ENCODE measurements around the gene AQP11. TPM values are rescaled to one million over a fixed set of nuclear protein-coding genes. Genes with fewer than 3 reads are reported as not detected.

The AQP11 gene
- total RNA-seq, 1 donor from 2014 or later: 0.61 TPM

DNA sequence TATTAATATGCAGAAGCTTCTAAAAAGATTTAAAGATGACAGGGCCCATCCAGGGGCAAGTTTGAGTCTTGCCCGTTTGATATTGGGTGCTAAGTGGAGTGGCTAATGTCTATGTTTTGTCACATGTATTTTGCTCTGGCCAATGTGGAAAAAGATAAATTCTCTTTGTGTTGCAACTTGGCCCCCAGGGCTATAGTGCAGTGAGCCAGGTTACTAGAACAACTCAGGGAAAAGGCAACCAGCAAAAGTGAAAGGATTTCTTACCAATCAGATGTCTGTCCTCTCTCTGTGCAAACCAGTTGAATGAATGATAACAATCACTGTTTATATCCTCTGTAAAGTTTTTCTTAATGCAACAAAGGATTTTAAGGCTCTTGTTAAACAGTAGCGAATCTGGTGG is 52.5 kb downstream of the AQP11 start:
- no peak for DNase-seq
- Histone ChIP-seq H3K27me3 (no peaks in the 10 kb centered on the region), H3K27ac (no peak overlapping the region), H3K4me3 (no peak overlapping the region), H3K36me3 (no peaks in the 10 kb centered on the region), H3K4me1 (no peaks in the 10 kb centered on the region), H3K9me3 (no peaks in the 10 kb centered on the region)
- intact Hi-C loops (cut with DNase I): no loop called here
- TF ChIP-seq CTCF (IDR thresholded peaks at IDR 0.05): no peak
- ATAC-seq: no peak

- no peaks in the 10 kb centered on the region for H3K36me3 ChIP-seq
- ATAC-seq: no peak
Measured at GRCh38 chr11:77644887-77645286, 55.1 kb downstream of the AQP11 start.

GRCh38 chr11:77647654-77648305 is 58.0 kb downstream of the AQP11 start:
- intact Hi-C loops (cut with DNase I): no loop called here
- no peak for ATAC-seq
- H3K4me1 ChIP-seq: no peaks in the 10 kb centered on the region
- TF ChIP-seq CTCF (IDR thresholded peaks at IDR 0.05): no peak
- H3K36me3 ChIP-seq: no peaks in the 10 kb centered on the region
- no peak overlapping the region for H3K27ac ChIP-seq
- no peak overlapping the region for H3K4me3 ChIP-seq
- no peak for DNase-seq
- H3K9me3 ChIP-seq: no peaks in the 10 kb centered on the region
- no peaks in the 10 kb centered on the region for H3K27me3 ChIP-seq

More at GRCh38 chr11:77644887-77645286, 55.1 kb downstream of the AQP11 start:
- no peak for DNase-seq
- no peak for TF ChIP-seq CTCF (IDR thresholded peaks at IDR 0.05)
- no peak overlapping the region for H3K4me3 ChIP-seq
- no peaks in the 10 kb centered on the region for H3K4me1 ChIP-seq
- H3K9me3 ChIP-seq: no peaks in the 10 kb centered on the region
- no peaks in the 10 kb centered on the region for H3K27me3 ChIP-seq
- H3K27ac ChIP-seq: no peak overlapping the region
- intact Hi-C loops (cut with DNase I): no loop called here

- no peaks in the 10 kb centered on the region for H3K4me1 ChIP-seq
- intact Hi-C loops (cut with DNase I): no loop called here
- H3K9me3 ChIP-seq: no peaks in the 10 kb centered on the region
- DNase-seq (no peak), ATAC-seq (no peak)
- H3K27me3 ChIP-seq: no peaks in the 10 kb centered on the region
- H3K4me3 ChIP-seq: no peak overlapping the region
- H3K27ac ChIP-seq: no peak overlapping the region
- H3K36me3 ChIP-seq: no peaks in the 10 kb centered on the region
- no peak for TF ChIP-seq CTCF (IDR thresholded peaks at IDR 0.05)
Measured at GRCh38 chr11:77650123-77650522, 60.4 kb downstream of the AQP11 start.

GRCh38 chr11:77654770-77655434 is 65.1 kb downstream of the AQP11 start:
- Histone ChIP-seq H3K36me3 (no peaks in the 10 kb centered on the region), H3K27ac (no peak overlapping the region), H3K27me3 (no peaks in the 10 kb centered on the region), H3K4me3 (no peak overlapping the region), H3K9me3 (no peaks in the 10 kb centered on the region), H3K4me1 (no peaks in the 10 kb centered on the region)
- intact Hi-C loops (cut with DNase I): no loop called here
- TF ChIP-seq CTCF (IDR thresholded peaks at IDR 0.05): no peak
- ATAC-seq (no peak), DNase-seq (no peak)

Measured in upper lobe of right lung (tissue), 1 donor.